PC-3 (cell line): ENCODE data around the gene SORL1-AS1.

Experiments
- CTCF ChIP-seq: fragments of 300-600 bp; sonication (generic); conservative IDR thresholded peaks from 2 replicates; pipeline ENCODE4 v1.5.1; 2017; ENCODE audit warnings: antibody characterized with exemption, low read depth, mild to moderate bottlenecking, low read length
- EZH2 ChIP-seq: fragments of 300-600 bp; sonication (generic); IDR thresholded peaks from one replicate; pipeline ENCODE4 v1.6.1; 2017; ENCODE audit warnings: antibody characterized with exemption, mild to moderate bottlenecking, low read length; ENCODE audit not compliant: unreplicated experiment

- TF ChIP-seq CTCF (no peak), EZH2 (no peak)
These were observed 47.5 kb upstream of the SORL1-AS1 start for GRCh38 chr11:121500275-121500674.
